D721Med (cell line): ENCODE data around the gene YWHAG.
"Not testable (repeated sequence)": the region's sequence is repeated elsewhere in the genome, so short reads cannot be mapped to it uniquely, and the experiment has no call there.

Source experiments
- DNase-seq: peaks from one replicate; pipeline ENCODE4 v3.0.0; 2011; ENCODE audit warnings: low spot score; ENCODE audit not compliant: insufficient read length
- FAIRE-seq: peaks from 2 replicates; lab custom pipeline; 2011; peaks lifted over from hg19 to GRCh38; lab: Jason Lieb, UNC
- CTCF ChIP-seq: IDR thresholded peaks from 2 replicates; pipeline ENCODE4 v1.5.1; 2012; ENCODE audit warnings: mild to moderate bottlenecking, control low read depth; ENCODE audit not compliant: insufficient read depth; ENCODE audit errors: missing control alignments

The YWHAG gene

GRCh38 chr7:76337147-76337546 lies 21.6 kb downstream of the YWHAG start:
- FAIRE-seq (no peak), DNase-seq (no peak)
- TF ChIP-seq CTCF = no peak

- FAIRE-seq = no peak
- no peak for TF ChIP-seq CTCF
Observed at GRCh38 chr7:76336094-76336493, 22.7 kb downstream of the YWHAG start.

GRCh38 chr7:76335417-76335816 lies 23.4 kb downstream of the YWHAG start:
- FAIRE-seq, DNase-seq: not testable (repeated sequence)

More at GRCh38 chr7:76336094-76336493, 22.7 kb downstream of the YWHAG start:
- no peak for DNase-seq

GRCh38 chr7:76334320-76334967 lies 24.3 kb downstream of the YWHAG start:
- TF ChIP-seq CTCF = no peak
- FAIRE-seq (no peak), DNase-seq (no peak)

GRCh38 chr7:76333511-76334101 lies 25.2 kb downstream of the YWHAG start:
- DNase-seq (no peak), FAIRE-seq (no peak)
- TF ChIP-seq CTCF = no peak

GRCh38 chr7:76332078-76332477 lies 26.7 kb downstream of the YWHAG start:
- FAIRE-seq = no peak

GRCh38 chr7:76330673-76331072 lies 28.1 kb downstream of the YWHAG start:
- DNase-seq (no peak), FAIRE-seq (no peak)
- no peak for TF ChIP-seq CTCF

More at GRCh38 chr7:76332078-76332477, 26.7 kb downstream of the YWHAG start:
- DNase-seq = no peak
- no peak for TF ChIP-seq CTCF
